ENCODE measurements around the gene STK32B.

- TF ChIP-seq CTCF (IDR thresholded peaks at IDR 0.05), result no peak
- TF ChIP-seq POLR2A (IDR thresholded peaks at IDR 0.05), result no peak
- no peak for TF ChIP-seq EP300 (IDR thresholded peaks at IDR 0.05)
These were observed 358.8 kb downstream of the STK32B start for GRCh38 chr4:5409972-5410618.

All from upper lobe of left lung (tissue), 4 donors.